Endothelial cell of umbilical vein (primary cell): ENCODE results near the gene C11orf68. TPM values are rescaled to one million over a fixed set of nuclear protein-coding genes. Genes with fewer than 3 reads are reported as not detected.

ENCODE experiments used
- BruUV-seq: library from RNA; stranded (reverse); fragments of 400-500 nt; replicated peaks from 2 replicates; lab custom pipeline; 2021; lab: Mats Ljungman, UMichigan
- CTCF ChIA-PET: fragments of 300-600, 350-600 bp; sonication (Branson Sonifier 250); formaldehyde crosslinking; loops from one replicate; lab custom pipeline; 2021; ENCODE audit warnings: antibody characterized with exemption, inconsistent platforms; lab: Charles Lee
- POLR2A ChIA-PET: fragments of 300-600, 350-600 bp; sonication (Branson Sonifier 250); formaldehyde crosslinking; loops from one replicate; lab custom pipeline; 2021; ENCODE audit warnings: antibody characterized with exemption, inconsistent platforms; lab: Charles Lee
- DNase-seq: peaks from one replicate; pipeline ENCODE4 v3.0.0-alpha.2; 2011; ENCODE audit warnings: low read depth, low spot score
- FAIRE-seq: peaks from 2 replicates; lab custom pipeline; 2011; peaks lifted over from hg19 to GRCh38; lab: Jason Lieb, UNC
- H2AFZ ChIP-seq: 2 replicates; pipeline ENCODE4 v1.6.0; 2012; ENCODE audit warnings: low read depth, low read length, control low read depth, inconsistent platforms
- H3K27ac ChIP-seq: 2 replicates; pipeline ENCODE4 v1.5.1; 2011; ENCODE audit warnings: low read depth, mild to moderate bottlenecking, control low read depth, low read length, moderate library complexity; ENCODE audit not compliant: insufficient read depth
- H3K27me3 ChIP-seq, 2 experiments: 2 replicates each; pipeline versions ENCODE4 v1.6.0 to v1.6.1; 2011; ENCODE audit warnings: low read length in 2 of 2, mixed read lengths in 1 of 2; ENCODE audit not compliant: control insufficient read depth in 2 of 2, insufficient read depth in 2 of 2
- H3K36me3 ChIP-seq, 2 experiments: 2 replicates in 1 of 2; 3 replicates in 1 of 2; pipeline ENCODE4 v1.5.1; 2011; ENCODE audit warnings: low read length in 2 of 2, mild to moderate bottlenecking in 1 of 2, moderate library complexity in 1 of 2; ENCODE audit not compliant: control insufficient read depth in 2 of 2, insufficient read depth in 2 of 2; ENCODE audit errors: extremely low read depth in 1 of 2
- H3K4me1 ChIP-seq: 3 replicates; pipeline ENCODE4 v1.5.1; 2011; ENCODE audit warnings: mild to moderate bottlenecking, low read length; ENCODE audit not compliant: control insufficient read depth, insufficient read depth; ENCODE audit errors: extremely low read depth
- H3K4me2 ChIP-seq: 2 replicates; pipeline ENCODE4 v1.6.1; 2011; ENCODE audit warnings: low read length, control low read depth, mixed read lengths; ENCODE audit not compliant: insufficient read depth
- H3K4me3 ChIP-seq, 3 experiments: fragments of 200-600 bp in 1 of 3; sonication (generic), shearing (Covaris generic) in 1 of 3; replicated peaks in 1 of 3; 2 replicates each; pipeline ENCODE4 v1.5.1; 2011 to 2016; ENCODE audit warnings: control low read depth in 3 of 3, low read length in 3 of 3, mild to moderate bottlenecking in 2 of 3, inconsistent platforms in 1 of 3, low read depth in 1 of 3, moderate library complexity in 1 of 3; ENCODE audit not compliant: insufficient read depth in 1 of 3
- H3K79me2 ChIP-seq: 2 replicates; pipeline ENCODE4 v1.6.0; 2012; ENCODE audit warnings: low read length, inconsistent platforms; ENCODE audit not compliant: control insufficient read depth, insufficient read depth
- H3K9ac ChIP-seq: replicated peaks from 2 replicates; pipeline ENCODE3; 2011; ENCODE audit warnings: low read length, control low read depth; ENCODE audit not compliant: insufficient read depth; ENCODE audit errors: extremely low read depth
- H3K9me1 ChIP-seq: replicated peaks from 3 replicates; pipeline ENCODE4 v1.6.0; 2011; ENCODE audit warnings: mild to moderate bottlenecking, low read length; ENCODE audit not compliant: control insufficient read depth, insufficient read depth; ENCODE audit errors: extremely low read depth
- H3K9me3 ChIP-seq: replicated peaks from 2 replicates; pipeline ENCODE4 v1.5.1; 2012; ENCODE audit warnings: low read length, inconsistent platforms; ENCODE audit not compliant: control insufficient read depth, insufficient read depth
- H4K20me1 ChIP-seq: replicated peaks from 2 replicates; pipeline ENCODE3; 2011; ENCODE audit warnings: mild to moderate bottlenecking, low read length; ENCODE audit not compliant: control insufficient read depth, insufficient read depth; ENCODE audit errors: extremely low read depth
- CTCF ChIP-seq, 2 donors: IDR thresholded peaks; 1 replicate in 1 of 2; 2 replicates in 1 of 2; pipeline ENCODE4 v1.5.1; 2011; ENCODE audit warnings: low read length in 2 of 2, mild to moderate bottlenecking in 2 of 2, moderate library complexity in 2 of 2, control low read depth in 1 of 2, inconsistent platforms in 1 of 2, low read depth in 1 of 2; ENCODE audit not compliant: insufficient read depth in 1 of 2; ENCODE audit errors: extremely low read depth in 1 of 2
- EZH2 ChIP-seq: IDR thresholded peaks from 2 replicates; pipeline ENCODE4 v1.6.1; 2012; ENCODE audit warnings: borderline replicate concordance, low read depth, mild to moderate bottlenecking, moderate library complexity, low read length, inconsistent platforms; ENCODE audit not compliant: severe bottlenecking
- FOS ChIP-seq: IDR thresholded peaks from 2 replicates; pipeline ENCODE4 v1.6.1; 2011; ENCODE audit warnings: mild to moderate bottlenecking, low read length, moderate library complexity, borderline replicate concordance; ENCODE audit not compliant: insufficient read depth
- GATA2 ChIP-seq: IDR thresholded peaks from 2 replicates; pipeline ENCODE4 v1.7.0; 2011; ENCODE audit warnings: low read depth, mild to moderate bottlenecking, moderate library complexity, mixed read lengths, low read length; ENCODE audit not compliant: insufficient read length, insufficient read depth
- JUN ChIP-seq: IDR thresholded peaks from 2 replicates; pipeline ENCODE4 v1.6.1; 2011; ENCODE audit warnings: borderline replicate concordance, low read depth; ENCODE audit not compliant: insufficient read length, insufficient read depth
- MAX ChIP-seq: IDR thresholded peaks from 2 replicates; pipeline ENCODE4 v1.6.1; 2011; ENCODE audit not compliant: insufficient read depth, insufficient read length
- MYC ChIP-seq: IDR thresholded peaks from one replicate; pipeline ENCODE4 v1.6.1; 2011; ENCODE audit warnings: mild to moderate bottlenecking, low read depth, low read length
- POLR2A ChIP-seq: IDR thresholded peaks from 2 replicates; pipeline ENCODE4 v1.6.1; 2012; ENCODE audit warnings: low read depth, mild to moderate bottlenecking, control low read depth, low read length
- POLR2AphosphoS5 ChIP-seq: IDR thresholded peaks from 2 replicates; pipeline ENCODE4 v1.6.1; 2012; ENCODE audit warnings: low read depth, mild to moderate bottlenecking, control low read depth, low read length, moderate library complexity; ENCODE audit not compliant: insufficient read depth
- dilution Hi-C: fragments of 300-500 bp; cut with MboI; formaldehyde crosslinking; loops from one replicate; pipeline ENCODE4 v1.15.0; 2019; ENCODE audit warnings: low sequenced_read_pairs; ENCODE audit not compliant: extremely low pct_ligation_motif_present
- intact Hi-C: fragments of 100-400 bp; cut with micrococcal nuclease; formaldehyde crosslinking; loops from one replicate; pipeline ENCODE4 v1.10.0; 2022
- polyA plus RNA-seq, 4 experiments: library from polyadenylated mRNA; depleted of rRNA in 3 of 4; stranded (reverse) in 3 of 4; unstranded in 1 of 4; fragments of >200 nt; gene quantifications; 2 replicates each; pipeline versions ENCODE4 v1.2.1 to v1.2.3, GENCODE V29; 2011 to 2012; ENCODE audit warnings: missing spikeins in 1 of 4
- total RNA-seq: library from RNA; stranded (reverse); gene quantifications from 2 replicates; pipeline ENCODE4 v1.2.3, GENCODE V29; 2021

Gene C11orf68
- total and polyA plus RNA-seq, 2 donors (not counting 3 experiments of a cell fraction or from before 2014, with no cell fraction given), result 35.6 to 66.5 TPM

- Histone ChIP-seq H3K79me2 (peaks cover 2% of the 10 kb centered on the region), H3K27ac (peak overlapping the region; percentile 52), H3K4me3 (no peak overlapping the region), H3K27me3 (no peaks in the 10 kb centered on the region), H4K20me1 (no peaks in the 10 kb centered on the region), H3K9me1 (no peaks in the 10 kb centered on the region), H2AFZ (no peak overlapping the region), H3K4me2 (peak overlapping the region; percentile 57), H3K9me3 (no peaks in the 10 kb centered on the region), H3K36me3 (peaks cover 0 to 21% of the 10 kb centered on the region in 2 experiments), H3K4me1 (peaks cover 17% of the 10 kb centered on the region), H3K9ac (no peak overlapping the region)
- CTCF ChIA-PET, result interaction anchor here (0.7 to 7.1 kb wide), 10 partner anchors 11 to 117 kb away, joined by 3 to 73 read pairs (median 4); partner anchors contain the start of genes AP5B1, CCDC85B, CFL1 and FIBP
- TF ChIP-seq MYC (no peak), JUN (no peak), POLR2AphosphoS5 (no peak), EZH2 (no peak), CTCF (IDR thresholded peaks at IDR 0.05; ENCODE audit: extremely low read depth in 1 of 2, insufficient read depth in 1 of 2, low read depth in 1 of 2, low read length in 2 of 2) (no peak), FOS (no peak), GATA2 (no peak), MAX (no peak), POLR2A (no peak)
- FAIRE-seq (no peak), DNase-seq (no peak)
- intact Hi-C loops, result no loop called here
- dilution Hi-C loops, result no loop called here
- TSS peak; percentile 2 for BruUV-seq
- POLR2A ChIA-PET, result interaction anchor here (0.9 to 1.9 kb wide), 5 partner anchors 8 to 20 kb away, joined by 3 to 19 read pairs (median 4); partner anchors contain the start of genes CCDC85B, CFL1 and MUS81
Observed at GRCh38 chr11:65870706-65871681, 47.9 kb downstream of the C11orf68 start.
